GM20431 (cell line): ENCODE measurements around the gene ARPC2.
"Not testable (repeated sequence)": the region's sequence is repeated elsewhere in the genome, so short reads cannot be mapped to it uniquely, and the experiment has no call there.

Source experiments
- in situ Hi-C: fragments of 300-500 bp; cut with MseI, MboI; formaldehyde crosslinking; loops from one replicate; pipeline ENCODE4 v1.15.0; 2020; ENCODE audit warnings: low sequenced_read_pairs; ENCODE audit not compliant: unreplicated experiment

The ARPC2 gene

GRCh38 chr2:218266316-218266979, 49.5 kb downstream of the ARPC2 start:
- in situ Hi-C loops, result no loop called here

GRCh38 chr2:218267259-218267658, 50.3 kb downstream of the ARPC2 start:
- in situ Hi-C loops, result no loop called here

DNA sequence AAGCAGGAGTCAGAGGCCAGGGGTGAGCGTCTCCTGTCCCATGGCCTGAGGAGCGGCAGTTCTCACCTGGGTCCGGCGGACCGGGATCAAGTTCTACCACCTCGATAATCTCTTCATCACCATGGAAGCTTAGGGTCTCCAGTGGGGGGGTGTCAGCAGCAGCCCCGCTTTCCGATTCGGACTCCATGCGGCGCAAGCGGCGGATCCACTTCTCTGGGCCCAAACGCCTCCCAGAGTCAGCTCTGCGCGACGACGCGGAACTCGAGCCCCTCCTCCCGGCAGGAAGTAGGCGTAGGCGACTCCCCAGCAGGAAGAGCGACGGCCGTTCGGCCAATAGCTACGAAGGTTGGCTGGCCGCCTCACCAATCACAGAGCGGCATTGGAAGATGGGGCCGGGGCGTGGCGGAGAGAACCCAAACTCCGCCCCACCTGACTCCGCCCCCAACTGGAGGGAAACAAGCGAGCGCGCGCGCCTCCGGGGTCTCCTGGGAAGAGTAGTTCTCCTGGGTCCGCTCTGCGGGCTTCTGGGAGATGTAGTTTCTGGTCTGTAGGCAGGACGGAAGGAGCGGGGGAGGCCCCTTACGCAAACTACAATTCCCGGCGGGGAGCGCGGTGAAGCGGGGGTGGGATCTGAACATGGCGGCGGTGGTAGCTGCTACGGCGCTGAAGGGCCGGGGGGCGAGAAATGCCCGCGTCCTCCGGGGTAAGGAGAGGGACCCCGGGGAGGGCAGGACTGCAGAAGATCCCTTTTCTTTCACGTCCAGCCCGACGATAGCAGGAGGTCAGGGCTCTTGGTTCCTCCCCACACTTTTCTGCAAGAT, 53.1 kb downstream of the ARPC2 start, which contains the start of the genes AAMP and PNKD:
AAMP (minus strand) TSS at position 238 of the 821 bp plus-strand sequence; CDS start at position 187, 51 bp downstream.
PNKD (plus strand) TSS at position 620 of the 821 bp plus-strand sequence; CDS start at position 637, 17 bp downstream.
- in situ Hi-C loops, result no loop called here

- in situ Hi-C loops, result no loop called here
Measured at GRCh38 chr2:218270721-218271486, 53.9 kb downstream of the ARPC2 start.

DNA sequence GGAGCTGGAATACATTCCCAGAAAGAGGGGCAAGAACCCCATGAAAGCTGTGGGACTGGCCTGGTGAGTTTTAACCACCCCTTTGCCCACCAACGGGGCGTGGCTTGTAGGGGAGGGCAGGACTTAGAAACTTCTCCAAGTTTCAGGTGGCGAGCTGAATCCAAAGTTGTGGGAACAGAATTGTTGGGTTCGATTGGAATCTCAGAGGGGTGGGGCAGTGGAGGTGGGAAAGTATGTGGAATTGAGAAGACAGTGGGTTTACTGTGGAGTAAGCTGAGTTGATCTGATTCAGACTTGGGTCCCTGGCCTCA, 54.5 kb downstream of the ARPC2 start:
- in situ Hi-C loops, result no loop called here

DNA sequence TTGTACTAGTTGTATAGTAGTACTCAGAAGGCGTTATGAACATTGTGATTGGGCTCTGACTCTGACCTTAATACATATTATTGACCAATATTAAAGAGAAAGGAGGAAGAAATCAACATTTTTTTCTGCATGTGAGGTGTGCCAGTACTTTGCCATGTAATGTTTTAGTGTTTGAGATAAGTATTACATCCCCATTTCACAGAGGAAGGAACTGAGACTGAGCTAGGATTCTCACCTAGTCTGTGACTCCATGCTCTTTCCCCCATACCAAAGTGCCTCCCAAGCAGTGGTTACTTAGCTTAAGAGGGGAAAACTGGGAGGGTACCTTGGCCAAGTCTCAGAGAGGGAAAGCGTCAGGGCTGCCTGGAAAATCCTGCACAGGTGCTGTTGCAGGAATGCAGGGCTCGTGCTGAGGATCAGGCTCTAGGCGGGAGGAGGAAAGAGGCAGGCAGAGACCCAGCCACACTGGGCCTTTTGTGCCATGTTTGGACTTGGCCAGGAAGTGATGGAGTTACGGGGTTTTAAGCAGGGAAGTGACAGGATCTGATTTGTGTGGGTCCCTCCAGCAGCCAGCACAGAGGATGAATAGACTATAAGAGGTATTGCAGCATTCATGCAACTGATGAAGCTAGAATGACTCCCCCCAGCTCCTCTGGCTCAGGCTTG, 55.0 kb downstream of the ARPC2 start:
- in situ Hi-C loops, result no loop called here

DNA sequence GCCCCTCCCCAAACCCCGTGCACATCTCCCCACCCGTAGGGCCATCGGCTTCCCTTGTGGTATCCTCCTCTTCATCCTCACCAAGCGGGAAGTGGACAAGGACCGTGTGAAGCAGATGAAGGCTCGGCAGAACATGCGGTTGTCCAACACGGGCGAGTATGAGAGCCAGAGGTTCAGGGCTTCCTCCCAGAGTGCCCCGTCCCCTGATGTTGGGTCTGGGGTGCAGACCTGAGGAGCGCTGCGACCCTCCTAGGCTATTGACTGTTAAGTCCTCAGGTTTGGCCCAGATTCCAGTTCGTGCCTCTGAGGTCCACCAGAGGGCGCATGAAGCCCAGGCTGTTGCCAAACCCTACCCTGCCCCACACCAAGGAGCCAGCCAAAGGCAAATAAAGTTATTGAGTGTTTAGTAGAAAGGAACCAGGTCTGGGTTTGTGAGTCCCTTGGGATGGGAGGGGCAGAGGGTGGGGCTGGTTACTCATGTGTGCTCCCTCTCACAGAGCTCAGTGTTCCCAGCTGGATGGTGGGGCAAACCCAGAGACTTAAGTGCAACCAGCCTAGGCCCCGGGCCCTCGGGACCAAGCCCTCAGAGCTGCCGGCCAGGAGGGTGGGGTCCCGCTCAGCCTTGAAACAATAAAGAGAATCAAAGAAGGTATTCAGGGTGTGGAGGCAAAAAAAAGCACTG, 55.7 kb downstream of the ARPC2 start:
- in situ Hi-C loops, result no loop called here

GRCh38 chr2:218273214-218273907, 56.4 kb downstream of the ARPC2 start:
- in situ Hi-C loops, result not testable (repeated sequence)

DNA sequence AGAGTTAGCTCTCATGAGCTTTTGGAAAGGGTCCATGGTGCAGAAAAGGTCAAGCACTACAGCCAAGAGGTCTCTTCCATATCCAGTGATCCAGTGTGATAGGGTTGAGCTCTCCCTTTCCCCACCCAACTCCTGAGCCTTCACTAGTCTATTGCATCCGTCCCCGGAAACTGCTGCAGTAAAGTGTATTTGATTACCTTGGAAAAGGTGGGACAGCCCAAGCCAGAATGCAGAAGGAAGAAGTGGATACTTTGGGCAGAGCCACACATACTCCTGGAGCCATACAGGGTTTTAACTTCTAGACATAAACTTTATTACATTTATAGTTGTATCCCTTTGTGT, 56.9 kb downstream of the ARPC2 start:
- in situ Hi-C loops, result no loop called here

GRCh38 chr2:218274586-218274985, 57.6 kb downstream of the ARPC2 start:
- in situ Hi-C loops, result no loop called here

DNA sequence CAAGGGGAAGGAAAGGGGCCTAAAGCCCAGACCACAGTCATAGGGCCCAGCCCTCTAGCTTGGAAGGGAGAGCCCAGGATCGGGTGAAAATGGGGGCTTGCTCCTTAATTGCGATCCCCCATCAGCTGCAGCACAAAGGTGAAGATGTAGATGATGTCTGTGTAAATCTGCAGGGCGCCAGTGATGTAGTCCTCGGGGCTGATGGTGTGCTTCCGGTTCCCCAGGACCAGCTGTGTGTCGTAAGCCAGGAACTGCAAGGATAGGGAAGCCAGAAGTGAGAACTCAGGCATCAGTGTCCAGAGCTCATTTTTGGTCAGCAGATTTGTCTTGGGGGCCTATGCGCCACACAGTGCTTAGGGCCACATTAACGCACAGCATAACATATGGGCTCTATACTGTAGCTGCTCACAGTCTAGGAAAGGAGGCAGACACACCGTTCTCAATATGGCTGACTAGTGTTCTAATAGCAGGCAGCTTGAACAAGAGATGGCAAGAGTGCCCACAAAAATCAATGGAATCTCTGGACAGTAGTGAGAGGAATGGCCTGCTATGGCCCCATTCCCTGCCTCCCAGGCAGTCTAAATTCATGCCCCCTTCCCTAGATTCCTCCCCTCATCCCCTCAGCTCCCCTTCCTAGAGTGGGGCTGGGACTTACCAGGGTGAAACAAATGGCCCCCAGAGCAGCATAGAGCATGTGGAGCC, 58.5 kb downstream of the ARPC2 start:
- in situ Hi-C loops, result no loop called here

DNA sequence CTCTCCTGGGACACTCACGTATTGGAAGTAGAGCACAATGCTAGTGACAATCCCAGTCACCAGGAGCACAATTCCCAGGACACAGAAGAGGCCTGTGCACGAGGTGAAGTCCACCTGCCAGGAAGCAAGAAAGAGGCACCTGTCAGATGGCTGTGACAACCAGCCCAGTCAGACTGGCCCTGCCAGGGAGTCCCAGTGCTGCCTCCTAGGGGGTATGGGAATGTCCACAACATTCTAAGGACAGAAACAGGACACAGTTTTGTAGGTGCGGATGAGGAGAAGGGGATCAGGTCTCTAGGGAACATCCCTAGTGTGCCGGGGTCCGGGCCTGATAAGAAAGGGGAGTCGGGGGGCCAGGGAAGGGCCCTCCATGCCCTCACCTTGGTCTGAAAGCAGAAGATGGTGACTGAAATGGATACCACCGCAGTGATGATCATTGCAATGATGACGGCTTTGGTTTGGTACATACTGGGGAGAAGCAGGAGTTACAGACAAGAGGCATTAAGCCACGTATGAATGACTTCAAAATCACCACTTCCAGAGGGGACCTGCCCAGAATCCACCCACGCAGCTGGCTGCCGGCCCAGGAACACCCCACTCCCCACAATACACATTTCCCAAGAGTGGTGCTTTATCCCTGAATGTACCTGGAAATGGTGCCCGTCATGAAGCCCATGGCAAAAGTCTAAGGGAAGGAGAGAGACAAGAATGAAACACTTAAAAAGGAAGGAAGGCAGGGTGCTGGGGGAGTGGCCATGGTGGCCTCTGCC, 60.2 kb downstream of the ARPC2 start:
- in situ Hi-C loops, result no loop called here

DNA sequence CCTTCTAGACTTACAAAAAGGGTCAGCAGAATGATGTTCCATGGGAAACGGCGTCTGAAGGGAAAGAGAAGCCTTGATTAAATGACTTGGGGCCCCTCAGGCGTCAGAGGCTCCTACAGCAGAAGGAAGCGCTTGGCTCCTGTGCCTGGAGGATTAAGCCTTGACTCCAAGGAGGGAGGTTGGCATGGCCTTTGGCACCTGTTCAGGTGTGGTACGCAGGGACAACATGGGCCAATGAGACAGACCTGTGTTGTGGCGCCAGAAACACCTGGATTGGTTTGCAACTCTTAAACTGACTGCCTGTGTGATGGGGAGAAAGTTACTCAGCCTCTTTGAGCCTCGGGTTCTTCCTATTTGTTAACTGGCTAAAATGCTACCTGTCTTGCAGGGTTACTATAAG, 60.9 kb downstream of the ARPC2 start:
- in situ Hi-C loops, result no loop called here

GRCh38 chr2:218278531-218279360, 61.8 kb downstream of the ARPC2 start:
- in situ Hi-C loops, result no loop called here

GRCh38 chr2:218280260-218280870, 63.4 kb downstream of the ARPC2 start:
- in situ Hi-C loops, result no loop called here

- in situ Hi-C loops, result no loop called here
Measured at GRCh38 chr2:218281449-218281848, 64.5 kb downstream of the ARPC2 start.
